HG03342 (cell line): ENCODE measurements around the gene PPIP5K2.
"Not testable (repeated sequence)": the region's sequence is repeated elsewhere in the genome, so short reads cannot be mapped to it uniquely, and the experiment has no call there.

Experiments used
- ATAC-seq: cut with Tn5 transposase; IDR thresholded peaks from one replicate; pipeline ENCODE4 v1.9.1; 2021; ENCODE audit warnings: mild to moderate bottlenecking, moderate library complexity; ENCODE audit not compliant: unreplicated experiment

PPIP5K2 gene

GRCh38 chr5:103119765-103120606, at the start of gene PPIP5K2, which contains the start of gene GIN1:
PPIP5K2 (plus strand) TSS chr5:103120301; CDS start chr5:103129590, 9,289 bp downstream.
GIN1 (minus strand) TSS chr5:103120138; CDS start chr5:103108707, 11,431 bp downstream.
- ATAC-seq: peak; percentile 92

DNA sequence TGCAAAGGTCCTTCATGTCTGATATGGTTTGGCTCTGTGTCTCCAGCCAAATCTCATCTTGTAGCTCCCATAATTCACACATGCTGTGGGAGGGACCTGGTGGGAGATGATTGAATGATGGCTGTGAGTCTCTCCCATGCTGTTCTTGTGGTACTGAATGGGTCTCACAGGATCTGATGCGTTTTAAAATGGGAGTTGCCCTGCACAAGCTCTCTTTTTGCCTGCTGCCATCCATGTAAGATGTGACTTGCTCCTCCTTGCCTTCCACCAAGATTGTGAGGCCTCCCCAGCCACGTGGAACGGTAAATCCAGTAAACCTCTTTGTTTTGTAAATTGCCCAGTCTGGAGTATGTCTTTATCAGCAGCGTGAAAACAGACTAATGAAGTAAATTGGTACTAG, 46.6 kb upstream of the PPIP5K2 start:
- ATAC-seq: not testable (repeated sequence)

- ATAC-seq: no peak
These were observed 44.7 kb upstream of the PPIP5K2 start for GRCh38 chr5:103075442-103075841.

GRCh38 chr5:103079796-103080195, 40.3 kb upstream of the PPIP5K2 start:
- no peak for ATAC-seq

DNA sequence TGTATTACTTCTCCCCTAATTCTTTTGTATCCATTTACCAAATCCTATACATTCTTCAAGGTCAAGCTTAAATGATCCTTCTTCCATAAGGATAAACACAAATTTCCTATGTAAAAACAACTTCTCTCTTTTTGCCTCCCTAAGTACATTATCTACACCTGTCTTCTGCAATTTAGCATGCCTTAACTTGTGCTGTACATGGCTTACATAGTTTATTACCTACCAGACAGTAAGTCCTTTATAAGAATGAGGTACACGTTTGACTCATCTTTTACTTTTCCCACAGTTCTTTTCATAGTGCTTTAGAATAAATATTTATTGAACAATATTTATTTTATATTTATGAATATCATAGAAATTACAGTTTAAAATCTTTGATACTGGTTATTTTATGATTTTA, 33.6 kb upstream of the PPIP5K2 start:
- ATAC-seq: no peak

GRCh38 chr5:103089272-103089671, 30.8 kb upstream of the PPIP5K2 start:
- ATAC-seq: no peak

- ATAC-seq: no peak
These were observed 29.3 kb upstream of the PPIP5K2 start for GRCh38 chr5:103090791-103091190.

GRCh38 chr5:103092676-103093075, 27.4 kb upstream of the PPIP5K2 start:
- ATAC-seq: no peak

GRCh38 chr5:103093727-103094126, 26.4 kb upstream of the PPIP5K2 start:
- no peak for ATAC-seq

DNA sequence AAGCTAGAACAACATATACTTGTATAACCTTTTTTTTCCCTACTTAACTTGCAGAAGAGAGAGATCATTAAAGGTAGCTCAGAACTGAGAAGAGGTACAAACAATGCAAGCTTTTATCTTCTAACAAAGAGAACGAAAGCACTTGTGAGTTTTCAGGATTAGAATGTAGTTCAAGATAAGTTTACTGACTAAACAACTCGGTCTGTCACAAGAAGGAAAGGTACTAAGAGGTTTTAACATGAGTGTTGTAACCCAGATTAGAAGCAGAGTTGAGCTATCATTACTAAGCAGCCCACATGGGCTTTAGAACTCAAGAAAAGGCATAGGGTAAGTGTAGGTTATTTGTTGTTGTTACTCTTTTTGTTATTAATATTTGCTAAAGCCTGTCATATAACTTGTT, 25.4 kb upstream of the PPIP5K2 start:
- no peak for ATAC-seq

GRCh38 chr5:103098993-103099392, 21.1 kb upstream of the PPIP5K2 start:
- no peak for ATAC-seq

DNA sequence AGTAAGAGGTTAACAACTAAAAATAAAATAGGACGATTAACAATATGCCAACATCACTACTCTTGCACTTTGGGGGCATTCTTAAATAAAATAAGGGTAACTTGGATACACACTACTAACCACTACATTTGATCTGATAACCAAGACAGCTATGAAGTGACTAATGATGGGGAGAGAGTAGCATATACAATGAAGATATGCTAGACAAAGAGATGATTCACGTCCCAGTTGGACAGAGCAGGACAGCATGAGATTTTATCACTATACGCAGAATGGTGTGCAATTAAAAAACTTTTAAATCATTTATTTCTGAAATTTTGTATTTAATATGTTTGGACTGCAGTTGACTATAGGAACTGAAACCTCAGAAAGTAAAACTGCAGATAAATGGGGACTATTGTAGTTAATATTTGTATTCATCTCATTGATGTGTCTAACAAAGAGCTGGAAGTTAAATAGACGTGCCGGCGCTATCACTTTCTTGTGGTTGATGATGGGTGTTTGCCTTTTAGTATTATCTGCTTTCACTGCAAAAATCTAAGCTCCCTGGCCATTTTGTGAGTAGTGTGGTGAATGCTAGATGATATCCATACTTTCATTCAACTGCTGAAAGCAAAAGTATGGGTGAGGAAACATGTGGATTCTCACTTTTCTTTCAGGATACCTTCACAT, 18.9 kb upstream of the PPIP5K2 start:
- ATAC-seq: no peak

DNA sequence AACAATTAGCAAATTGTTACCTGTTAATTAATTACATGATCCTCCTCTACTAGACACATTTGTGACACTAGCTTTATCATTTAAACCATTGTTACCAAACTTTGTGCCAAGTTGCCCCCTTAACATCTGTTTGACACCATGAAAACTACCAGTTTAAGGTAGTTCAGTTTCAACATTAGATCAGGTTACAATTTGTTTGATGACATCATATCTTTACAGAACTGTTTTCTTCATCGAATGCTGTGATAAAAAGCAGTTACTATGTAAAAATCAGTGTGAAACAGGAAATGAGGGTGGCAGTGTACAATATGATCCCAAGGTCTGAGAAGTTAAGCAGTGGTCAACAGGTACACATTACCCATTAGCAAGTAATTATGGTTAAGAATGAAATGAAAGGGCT, 17.9 kb upstream of the PPIP5K2 start:
- ATAC-seq: no peak

DNA sequence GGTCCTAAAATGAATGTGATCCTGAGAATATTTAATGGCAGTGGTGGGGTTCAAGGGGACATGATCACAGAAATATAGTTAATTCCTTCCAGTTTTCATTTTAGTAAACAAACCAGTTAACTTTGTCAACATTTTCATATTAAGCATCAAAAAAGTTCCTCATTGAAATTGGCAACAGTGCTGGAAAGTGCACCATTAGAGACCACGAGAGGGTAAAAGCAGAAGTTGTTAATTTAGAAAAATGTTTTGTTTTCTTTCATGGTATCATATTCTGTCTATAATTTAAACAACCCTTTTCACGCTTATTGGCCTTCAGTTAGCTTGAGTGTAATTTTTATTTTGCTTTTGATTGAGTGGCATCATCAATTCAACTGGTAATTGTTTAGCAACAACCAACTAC, 12.0 kb upstream of the PPIP5K2 start:
- ATAC-seq: no peak

GRCh38 chr5:103109277-103109676, 10.8 kb upstream of the PPIP5K2 start:
- no peak for ATAC-seq

DNA sequence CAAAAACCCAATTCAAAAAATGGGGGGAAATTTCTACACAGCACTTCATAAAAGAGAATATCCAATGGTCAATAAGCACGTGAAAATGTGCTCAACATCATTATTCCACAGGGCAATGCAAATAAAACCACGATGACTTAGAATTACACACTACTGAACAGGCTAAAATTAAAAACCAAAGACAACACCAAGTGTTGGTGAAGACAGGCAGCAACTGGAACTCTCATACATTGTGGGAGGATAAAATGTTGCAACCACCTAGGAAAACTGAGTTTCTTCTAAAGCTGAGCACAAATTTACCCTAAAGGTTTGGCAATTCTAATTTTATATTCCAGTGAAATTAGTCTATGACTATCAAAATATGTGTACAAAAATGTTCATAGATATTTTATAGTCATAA, 9.7 kb upstream of the PPIP5K2 start:
- ATAC-seq: no peak

- no peak for ATAC-seq
These were observed 8.6 kb upstream of the PPIP5K2 start for GRCh38 chr5:103111468-103111867.

DNA sequence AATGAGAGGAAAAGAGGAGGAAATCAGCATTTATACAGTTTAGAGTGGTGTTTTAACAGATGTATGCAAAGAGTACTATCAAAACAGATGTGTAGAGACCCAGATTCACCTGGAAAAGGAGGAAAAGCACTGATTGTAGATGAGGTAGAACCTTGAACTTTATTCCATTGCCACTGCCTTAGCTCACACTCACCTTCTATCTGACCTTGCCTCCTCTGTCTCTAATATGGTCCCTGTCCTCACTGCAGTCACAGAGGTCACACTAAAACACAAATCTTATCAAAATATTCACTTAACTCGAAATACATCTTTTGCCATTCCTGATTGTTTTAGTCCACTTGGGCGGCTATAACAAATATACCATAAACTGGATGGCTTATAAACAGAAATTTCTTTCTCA, 7.2 kb upstream of the PPIP5K2 start:
- no peak for ATAC-seq

DNA sequence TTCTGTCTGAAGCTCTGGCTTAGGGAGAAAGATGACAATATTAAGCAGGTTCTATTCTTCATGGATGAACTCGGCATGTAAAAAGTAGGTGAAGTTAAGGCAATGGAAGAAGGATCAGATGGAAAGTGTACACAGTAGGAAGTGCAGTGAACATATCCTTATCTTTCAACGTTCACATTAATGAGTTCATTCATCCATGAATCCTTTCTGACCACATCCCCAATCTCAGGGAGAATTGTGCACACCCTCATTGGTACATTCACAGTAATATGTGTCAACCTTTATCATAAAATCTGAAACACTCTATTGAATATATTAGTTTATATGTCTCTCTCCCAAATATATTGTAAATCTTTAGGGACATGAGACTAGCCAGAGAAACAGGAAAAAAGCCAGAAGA, 5.7 kb upstream of the PPIP5K2 start:
- no peak for ATAC-seq

GRCh38 chr5:103117471-103117991, 2.6 kb upstream of the PPIP5K2 start:
- ATAC-seq: no peak

- no peak for ATAC-seq
These were observed 884 bp upstream of the PPIP5K2 start for GRCh38 chr5:103119070-103119764.
